Adrenal gland (tissue), 19 donors: Measurements from ENCODE around the gene TAF11L12. TPM values are rescaled to one million over a fixed set of nuclear protein-coding genes. Genes with fewer than 3 reads are reported as not detected.
A peak's percentile ranks its signal among the peaks of the same experiment; 100 is the strongest.
"Not testable (repeated sequence)": the region's sequence is repeated elsewhere in the genome, so short reads cannot be mapped to it uniquely, and the experiment has no call there.

Source experiments
- DNase-seq, 7 donors: peaks; one replicate each; pipeline ENCODE4 v3.0.0-alpha.2; 2019 to 2020
- H3K27ac ChIP-seq, 5 donors: fragments of 200-600 bp; sonication (generic) in 4 of 5; 1 replicate in 3 of 5; 2 replicates in 2 of 5; pipeline versions ENCODE4 v1.5.1 to v1.8.0; 2016 to 2020; ENCODE audit warnings: mild to moderate bottlenecking in 1 of 5
- H3K27me3 ChIP-seq: fragments of 200-600 bp; 2 replicates; pipeline ENCODE4 v1.8.0; 2021
- H3K36me3 ChIP-seq, 2 donors: fragments of 200-600 bp; replicated peaks in 1 of 2; 1 replicate in 1 of 2; 2 replicates in 1 of 2; pipeline versions ENCODE4 v1.5.1 to v1.8.0; 2018 to 2022
- H3K4me1 ChIP-seq, 2 donors: fragments of 200-600 bp; replicated peaks in 1 of 2; 1 replicate in 1 of 2; 2 replicates in 1 of 2; pipeline versions ENCODE4 v1.5.1 to v1.8.0; 2018 to 2021
- H3K4me3 ChIP-seq, 4 donors: fragments of 200-600 bp; sonication (generic) in 3 of 4; one replicate each; pipeline ENCODE4 v1.5.1; 2016 to 2018
- H3K9me3 ChIP-seq, 3 donors: fragments of 200-600 bp; sonication (generic) in 1 of 3; replicated peaks in 1 of 3; 1 replicate in 2 of 3; 2 replicates in 1 of 3; pipeline versions ENCODE4 v1.5.1 to v1.8.0; 2016 to 2021
- CTCF ChIP-seq, 6 experiments: fragments of 450-650 bp in 4 of 6; fragments of 200-600 bp in 2 of 6; sonication (generic) in 1 of 6; IDR thresholded peaks; 1 replicate in 5 of 6; 2 replicates in 1 of 6; pipeline versions ENCODE4 v1.5.1 to v1.8.0; 2016 to 2021; ENCODE audit warnings: antibody characterized with exemption in 6 of 6, mild to moderate bottlenecking in 2 of 6, moderate library complexity in 1 of 6
- POLR2A ChIP-seq, 2 donors: fragments of 450-650 bp; IDR thresholded peaks; one replicate each; pipeline ENCODE4 v1.6.1; 2017; ENCODE audit warnings: antibody characterized with exemption in 2 of 2, mild to moderate bottlenecking in 2 of 2, moderate library complexity in 1 of 2
- WGBS, 4 donors: extraction: QIAGEN DNeasy Blood & Tissue Kit in 2 of 4; methylation state at CpG; one replicate each; pipeline versions ENCODE4 v1.1.5 to v1.1.7; 2013 to 2017; 5-methylcytosine and 5-hydroxymethylcytosine counted together
- intact Hi-C, 2 donors: fragments of 100-400 bp; cut with DNase I; formaldehyde crosslinking; loops; one replicate each; pipeline versions ENCODE4 v1.14.1 to v1.15.0; 2022 to 2023
- long read RNA-seq, 10 donors: library from polyadenylated mRNA in 3 of 10; unstranded in 2 of 10; stranded (forward) in 1 of 10; transcript quantifications; one replicate each; pipeline ENCODE4 v2.0.0 and lab custom pipeline, GENCODE V29; 2021 to 2026
- polyA plus RNA-seq, 3 donors: library from polyadenylated mRNA; stranded (reverse); fragments of 200-250 nt in 2 of 3; fragments of 350-450 nt in 1 of 3; fragmentation: Illumina TruSeq in 1 of 3; extraction: RNeasy Lipid Tissue Mini Kit (QIAGEN cat#74804) in 1 of 3; gene quantifications; one replicate each; pipeline ENCODE4 v1.2.3, GENCODE V29; 2013 to 2014
- total RNA-seq, 9 donors: library from RNA; depleted of rRNA in 4 of 9; stranded (reverse); fragments of >200 nt in 4 of 9; fragments of 120-200 nt in 1 of 9; fragmentation: NEBNext Ultra II Directional in 1 of 9; extraction: Animal tissue kit (Norgen Biotek cat#: 25700) in 1 of 9; gene quantifications; one replicate each; pipeline versions ENCODE4 v1.1.0 to v1.2.4, GENCODE V29; 2013 to 2023
- donor health status: healthy with polysubstance abuse.
- donor health status: Bipolar disorder and iron deficiency.
- donor health status: DM: yes; HTN: yes; CAD: no.
- donor health status: DM: no; HTN: no; CAD: no.
- donor health status: DM: no; HTN: no; CAD: no.
- donor health status: DM: yes; HTN: yes; CAD: no.

TAF11L12 gene
- not detected for total RNA-seq
- not detected for polyA plus RNA-seq
- long read RNA-seq, donor 1: 0 reads
- long read RNA-seq, donor 2: 0 reads
- long read RNA-seq, donor 3: 0 reads
- long read RNA-seq, donor 4: 0 reads
- long read RNA-seq, donor 5: 0 reads
- long read RNA-seq, donor 6: 0 reads
- long read RNA-seq, donor 7: 0 reads
- long read RNA-seq, donor 8: 0 reads
- long read RNA-seq, donor 9: 0 reads
- long read RNA-seq, donor 10: 0 reads

GRCh38 chr5:17610092-17610491, at the start of gene TAF11L12:
Gene TAF11L12, plus strand, starts transcription at chr5:17610392.
- DNase-seq: not testable (repeated sequence)
- WGBS, 4 donors: 68 to 81% (median 76%) methylated on average over 2 of the region's 2 CpGs; no CpG with 5 or more reads in 1 of the 4 donors

GRCh38 chr5:17585658-17586057, 24.5 kb upstream of the TAF11L12 start, which contains the start of gene TAF11L7:
Gene TAF11L7, minus strand, starts transcription at chr5:17585758.
- no CpG with 5 or more reads among the region's 16 CpGs for WGBS, 4 donors
- H3K27ac ChIP-seq, intact Hi-C loops, H3K9me3 ChIP-seq, H3K36me3 ChIP-seq, DNase-seq, H3K27me3 ChIP-seq, H3K4me1 ChIP-seq, H3K4me3 ChIP-seq: not testable (repeated sequence)

More at GRCh38 chr5:17610092-17610491, at the start of gene TAF11L12:
- H3K36me3 ChIP-seq, H3K9me3 ChIP-seq, H3K27ac ChIP-seq, H3K4me1 ChIP-seq, H3K4me3 ChIP-seq, intact Hi-C loops, H3K27me3 ChIP-seq: not testable (repeated sequence)

- H3K9me3 ChIP-seq, H3K4me1 ChIP-seq, H3K36me3 ChIP-seq, H3K27me3 ChIP-seq, DNase-seq, H3K4me3 ChIP-seq, intact Hi-C loops, H3K27ac ChIP-seq: not testable (repeated sequence)
- WGBS, 4 donors: no CpG with 5 or more reads among the region's 16 CpGs
These were observed 19.3 kb upstream of the TAF11L12 start, which contains the start of gene TAF11L8 for GRCh38 chr5:17590860-17591259. Gene TAF11L8, minus strand, starts transcription at chr5:17590960.

GRCh38 chr5:17594255-17594654, 15.9 kb upstream of the TAF11L12 start, which contains the start of gene TAF11L9:
Gene TAF11L9, minus strand, starts transcription at chr5:17594394.
- intact Hi-C loops, H3K4me3 ChIP-seq, H3K9me3 ChIP-seq, H3K4me1 ChIP-seq, H3K27me3 ChIP-seq, H3K36me3 ChIP-seq, H3K27ac ChIP-seq: not testable (repeated sequence)
- WGBS, 4 donors: 90 to 97% (median 94%) methylated on average over 8 to 12 of the region's 15 CpGs
- DNase-seq: peak in 1 of 7 donors; percentile 10

GRCh38 chr5:17597728-17598127, 12.5 kb upstream of the TAF11L12 start, which contains the start of gene TAF11L10:
Gene TAF11L10, minus strand, starts transcription at chr5:17597828.
- 40 to 82% methylated on average over 1 to 7 of the region's 15 CpGs; no CpG with 5 or more reads in 2 of the 4 donors for WGBS, 4 donors
- H3K36me3 ChIP-seq, DNase-seq, intact Hi-C loops, H3K27me3 ChIP-seq, H3K4me3 ChIP-seq, H3K9me3 ChIP-seq, H3K4me1 ChIP-seq, H3K27ac ChIP-seq: not testable (repeated sequence)

GRCh38 chr5:17603880-17604279, 6.3 kb upstream of the TAF11L12 start, which contains the start of gene TAF11L11:
Gene TAF11L11, plus strand, starts transcription at chr5:17604183.
- DNase-seq, H3K27me3 ChIP-seq, H3K4me1 ChIP-seq, H3K27ac ChIP-seq, H3K36me3 ChIP-seq, H3K9me3 ChIP-seq, H3K4me3 ChIP-seq, intact Hi-C loops: not testable (repeated sequence)
- WGBS, 4 donors: 71 to 84% (median 74%) methylated on average over 6 of the region's 6 CpGs

- TF ChIP-seq POLR2A (IDR thresholded peaks at IDR 0.05): no peak
- no peak for TF ChIP-seq CTCF (IDR thresholded peaks at IDR 0.05)
- 84 to 89% (median 86%) methylated on average over 8 to 14 of the region's 14 CpGs for WGBS, 4 donors
These were observed 5.2 kb upstream of the TAF11L12 start for GRCh38 chr5:17604951-17605350.

GRCh38 chr5:17607461-17607860, 2.7 kb upstream of the TAF11L12 start:
- not testable (repeated sequence) for H3K4me3 ChIP-seq
- WGBS, 4 donors: 78 to 93% (median 86%) methylated on average over 3 to 4 of the region's 4 CpGs

More at GRCh38 chr5:17604951-17605350, 5.2 kb upstream of the TAF11L12 start:
- H3K4me1 ChIP-seq: no peaks in the 10 kb centered on the region
- no peaks in the 10 kb centered on the region for H3K36me3 ChIP-seq
- no peak overlapping the region for H3K27ac ChIP-seq
- intact Hi-C loops: no loop called here
- no peaks in the 10 kb centered on the region for H3K27me3 ChIP-seq
- no peak overlapping the region for H3K4me3 ChIP-seq
- no peaks in the 10 kb centered on the region for H3K9me3 ChIP-seq
- no peak for DNase-seq

More at GRCh38 chr5:17607461-17607860, 2.7 kb upstream of the TAF11L12 start:
- DNase-seq, H3K4me1 ChIP-seq, H3K27ac ChIP-seq, H3K9me3 ChIP-seq, H3K36me3 ChIP-seq, H3K27me3 ChIP-seq, intact Hi-C loops: not testable (repeated sequence)
